DND-41 (cell line): ENCODE data around the gene RELA.
A peak's percentile ranks its signal among the peaks of the same experiment; 100 is the strongest.
"Not testable (repeated sequence)": the region's sequence is repeated elsewhere in the genome, so short reads cannot be mapped to it uniquely, and the experiment has no call there.

Source experiments
- ATAC-seq: fragments of 200-7000 bp; cut with Tn5 transposase; 3 replicates; pipeline ENCODE4 v1.9.1; 2021; ENCODE audit warnings: low read depth; ENCODE audit not compliant: insufficient read depth
- DNase-seq: peaks from one replicate; pipeline ENCODE4 v3.0.0-alpha.2; 2020
- H2AFZ ChIP-seq: 2 replicates; pipeline ENCODE4 v1.6.0; 2012; ENCODE audit warnings: low read depth, low read length
- H3K27ac ChIP-seq: 2 replicates; pipeline ENCODE4 v1.5.1; 2012; ENCODE audit warnings: low read length, inconsistent platforms
- H3K27me3 ChIP-seq: fragments of 200-600 bp; sonication (generic); 2 replicates; pipeline ENCODE4 v1.6.0; 2012; ENCODE audit warnings: low read length, mild to moderate bottlenecking, inconsistent platforms; ENCODE audit not compliant: insufficient read depth, poor library complexity
- H3K36me3 ChIP-seq: 2 replicates; pipeline ENCODE4 v1.5.1; 2012; ENCODE audit warnings: low read length, inconsistent platforms; ENCODE audit not compliant: insufficient read depth
- H3K4me1 ChIP-seq: 2 replicates; pipeline ENCODE4 v1.5.1; 2012; ENCODE audit warnings: mild to moderate bottlenecking, low read length; ENCODE audit not compliant: insufficient read depth
- H3K4me2 ChIP-seq: 2 replicates; pipeline ENCODE4 v1.6.0; 2012; ENCODE audit warnings: mild to moderate bottlenecking, moderate library complexity, low read length, inconsistent platforms; ENCODE audit not compliant: insufficient read depth
- H3K4me3 ChIP-seq, 2 experiments: fragments of 200-600 bp in 1 of 2; shearing (Covaris generic) in 1 of 2; 2 replicates each; pipeline ENCODE4 v1.5.1; 2012 to 2016; ENCODE audit warnings: inconsistent platforms in 2 of 2, low read length in 2 of 2, mild to moderate bottlenecking in 2 of 2, low read depth in 1 of 2, moderate library complexity in 1 of 2
- H3K79me2 ChIP-seq: 2 replicates; pipeline ENCODE4 v1.6.0; 2012; ENCODE audit warnings: low read length, inconsistent platforms; ENCODE audit not compliant: insufficient read depth
- H3K9ac ChIP-seq: 2 replicates; pipeline ENCODE4 v1.6.0; 2012; ENCODE audit warnings: low read depth, mild to moderate bottlenecking, inconsistent platforms, low read length, moderate library complexity
- H3K9me3 ChIP-seq: 2 replicates; pipeline ENCODE4 v1.5.1; 2012; ENCODE audit warnings: low read length, moderate library complexity, mild to moderate bottlenecking, inconsistent platforms; ENCODE audit not compliant: insufficient read depth, severe bottlenecking
- H4K20me1 ChIP-seq: 2 replicates; pipeline ENCODE4 v1.6.0; 2012; ENCODE audit warnings: low read length; ENCODE audit not compliant: insufficient read depth
- EZH2 ChIP-seq: IDR thresholded peaks from 3 replicates; pipeline ENCODE4 v1.6.1; 2012; ENCODE audit warnings: borderline replicate concordance, low read depth, mild to moderate bottlenecking, moderate library complexity, low read length, inconsistent platforms; ENCODE audit not compliant: severe bottlenecking
- TF ChIP-seq, protein P1 (sequence below): IDR thresholded peaks from 2 replicates; pipeline ENCODE4 v1.5.1; 2012; ENCODE audit warnings: borderline replicate concordance, low read length, moderate library complexity, mild to moderate bottlenecking; ENCODE audit not compliant: poor library complexity, severe bottlenecking; ENCODE audit errors: extremely low read depth

RELA gene

DNA sequence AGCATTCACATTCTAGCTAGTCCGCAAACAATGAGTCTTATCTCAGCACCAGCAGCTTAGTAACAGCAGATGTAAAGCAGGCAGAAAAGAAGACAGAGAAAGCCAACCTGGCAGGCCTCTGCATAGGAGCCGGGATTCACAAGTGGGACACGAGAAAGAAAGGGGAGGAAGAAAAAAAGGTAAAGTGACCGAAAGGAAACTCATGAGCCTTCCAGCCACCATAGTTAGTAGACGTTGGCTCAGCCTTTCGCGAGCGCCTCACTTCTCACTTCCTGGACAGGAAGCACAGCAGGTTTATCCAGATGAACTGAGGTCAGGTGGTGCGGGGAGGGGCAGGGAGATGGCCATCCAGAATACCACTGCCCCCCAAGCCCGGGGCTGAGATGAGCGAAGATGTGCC lies 29.7 kb upstream of the RELA start:
- H3K27ac ChIP-seq = no peak overlapping the region
- no peak for DNase-seq
- H3K9ac ChIP-seq = no peak overlapping the region
- H2AFZ ChIP-seq = no peak overlapping the region
- no peaks in the 10 kb centered on the region for H3K79me2 ChIP-seq
- H3K4me2 ChIP-seq = no peak overlapping the region
- no peak for ATAC-seq
- H3K4me3 ChIP-seq = no peak overlapping the region
- H4K20me1 ChIP-seq = no peaks in the 10 kb centered on the region
- no peaks in the 10 kb centered on the region for H3K36me3 ChIP-seq
- no peak for TF ChIP-seq EZH2
- TF ChIP-seq, protein P1, sequence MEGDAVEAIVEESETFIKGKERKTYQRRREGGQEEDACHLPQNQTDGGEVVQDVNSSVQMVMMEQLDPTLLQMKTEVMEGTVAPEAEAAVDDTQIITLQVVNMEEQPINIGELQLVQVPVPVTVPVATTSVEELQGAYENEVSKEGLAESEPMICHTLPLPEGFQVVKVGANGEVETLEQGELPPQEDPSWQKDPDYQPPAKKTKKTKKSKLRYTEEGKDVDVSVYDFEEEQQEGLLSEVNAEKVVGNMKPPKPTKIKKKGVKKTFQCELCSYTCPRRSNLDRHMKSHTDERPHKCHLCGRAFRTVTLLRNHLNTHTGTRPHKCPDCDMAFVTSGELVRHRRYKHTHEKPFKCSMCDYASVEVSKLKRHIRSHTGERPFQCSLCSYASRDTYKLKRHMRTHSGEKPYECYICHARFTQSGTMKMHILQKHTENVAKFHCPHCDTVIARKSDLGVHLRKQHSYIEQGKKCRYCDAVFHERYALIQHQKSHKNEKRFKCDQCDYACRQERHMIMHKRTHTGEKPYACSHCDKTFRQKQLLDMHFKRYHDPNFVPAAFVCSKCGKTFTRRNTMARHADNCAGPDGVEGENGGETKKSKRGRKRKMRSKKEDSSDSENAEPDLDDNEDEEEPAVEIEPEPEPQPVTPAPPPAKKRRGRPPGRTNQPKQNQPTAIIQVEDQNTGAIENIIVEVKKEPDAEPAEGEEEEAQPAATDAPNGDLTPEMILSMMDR = no peak
- no peaks in the 10 kb centered on the region for H3K9me3 ChIP-seq
- no peaks in the 10 kb centered on the region for H3K4me1 ChIP-seq
- H3K27me3 ChIP-seq = no peaks in the 10 kb centered on the region

DNA sequence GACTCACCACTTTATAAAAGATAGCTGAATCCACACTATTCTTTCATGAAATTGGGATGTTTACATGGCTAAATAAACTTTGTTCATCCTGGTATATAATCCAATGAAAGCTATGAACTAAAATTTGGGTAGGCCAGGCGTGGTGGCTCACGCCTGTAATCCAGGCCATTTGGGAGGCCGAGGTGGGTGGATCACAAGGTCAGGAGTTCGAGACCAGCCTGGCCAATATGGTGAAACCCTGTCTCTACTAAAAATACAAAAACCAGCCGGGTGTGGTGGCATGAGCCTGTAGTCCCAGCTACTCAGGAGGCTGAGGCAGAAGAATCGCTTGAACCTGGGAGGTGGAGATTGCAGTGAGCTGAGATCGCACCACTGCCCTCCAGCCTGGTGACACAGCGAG lies 29.1 kb upstream of the RELA start:
- not testable (repeated sequence) for H2AFZ ChIP-seq, H3K79me2 ChIP-seq, ATAC-seq, H3K4me2 ChIP-seq, H3K4me1 ChIP-seq, H3K9me3 ChIP-seq, H4K20me1 ChIP-seq, H3K4me3 ChIP-seq, DNase-seq, H3K27ac ChIP-seq, H3K27me3 ChIP-seq, H3K36me3 ChIP-seq, H3K9ac ChIP-seq

DNA sequence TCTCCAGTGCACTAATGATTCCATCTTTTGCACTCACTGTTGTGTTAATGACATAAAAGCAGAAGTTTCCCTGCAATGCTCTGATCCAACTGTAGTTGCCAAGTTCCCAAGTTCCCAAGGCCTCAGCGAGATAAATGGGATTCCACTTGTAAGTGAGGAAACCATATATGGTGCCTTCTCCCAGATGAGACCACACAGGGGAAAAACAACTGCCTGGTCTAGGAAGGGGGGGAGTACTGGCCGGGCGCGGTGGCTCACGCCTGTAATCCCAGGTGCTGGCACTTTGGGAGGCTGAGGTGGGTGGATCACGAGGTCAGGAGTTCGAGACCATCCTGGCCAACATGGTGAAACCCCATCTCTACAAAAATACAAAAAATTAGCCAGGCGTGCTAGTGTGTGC lies 23.3 kb upstream of the RELA start:
- no peak for DNase-seq
- Histone ChIP-seq H3K36me3 (no peaks in the 10 kb centered on the region), H3K9me3 (no peaks in the 10 kb centered on the region), H3K27me3 (no peaks in the 10 kb centered on the region), H3K27ac (no peak overlapping the region), H3K9ac (no peak overlapping the region), H4K20me1 (no peaks in the 10 kb centered on the region), H3K4me3 (no peak overlapping the region), H3K4me2 (no peak overlapping the region), H3K79me2 (no peaks in the 10 kb centered on the region), H2AFZ (no peak overlapping the region), H3K4me1 (no peaks in the 10 kb centered on the region)
- TF ChIP-seq EZH2 = no peak
- ATAC-seq = no peak

DNA sequence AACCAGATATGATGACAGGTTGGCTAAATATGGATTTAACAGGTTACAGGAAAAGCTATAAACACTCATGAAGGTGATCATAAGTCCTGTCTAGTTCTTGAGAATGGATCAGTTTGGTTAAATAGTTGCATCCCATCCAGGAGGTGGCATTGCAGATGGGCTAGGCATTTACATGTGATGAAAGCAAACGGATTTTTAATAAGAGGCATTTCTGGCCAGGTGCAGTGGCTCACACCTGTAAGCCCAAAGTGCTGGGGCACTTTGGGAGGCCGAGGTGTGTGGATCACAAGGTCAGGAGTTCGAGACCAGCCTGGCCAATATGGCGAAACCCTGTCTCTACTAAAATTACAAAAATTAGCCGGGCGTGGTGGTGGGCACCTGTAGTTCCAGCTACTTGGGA lies 20.8 kb upstream of the RELA start:
- H3K9me3 ChIP-seq, H3K4me3 ChIP-seq, H3K79me2 ChIP-seq, H3K4me2 ChIP-seq, H3K9ac ChIP-seq, H2AFZ ChIP-seq, H3K4me1 ChIP-seq, ATAC-seq, H3K27ac ChIP-seq, H3K27me3 ChIP-seq, H3K36me3 ChIP-seq, DNase-seq, H4K20me1 ChIP-seq: not testable (repeated sequence)

DNA sequence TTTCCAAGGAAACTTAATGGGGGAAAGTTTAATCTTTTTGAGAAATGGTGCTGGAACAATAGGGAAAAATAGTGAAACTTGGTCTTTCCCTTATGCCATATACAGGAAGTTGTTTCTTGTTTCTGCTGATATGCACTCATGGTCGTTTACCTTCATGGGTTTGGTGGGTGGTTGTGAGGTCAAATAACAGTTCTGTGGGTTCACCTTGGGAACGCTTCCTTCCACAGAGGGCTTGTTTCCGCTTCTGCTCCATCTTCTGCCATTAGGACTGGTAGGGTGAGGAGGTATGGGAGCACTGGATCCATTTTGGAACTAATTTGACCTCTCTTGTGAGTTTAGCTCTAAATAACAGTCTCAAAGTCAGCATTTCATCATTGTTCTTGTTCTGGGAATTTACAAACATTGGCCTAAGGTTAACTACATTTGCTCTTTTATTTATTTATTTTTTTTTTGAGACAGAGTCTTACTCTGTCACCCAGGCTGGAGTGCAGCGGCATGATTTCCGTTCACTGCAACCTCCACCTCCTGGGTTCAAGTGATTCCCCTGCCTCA lies 17.6 kb upstream of the RELA start:
- no peaks in the 10 kb centered on the region for H4K20me1 ChIP-seq
- ATAC-seq = no peak
- no peak overlapping the region for H3K27ac ChIP-seq
- no peaks in the 10 kb centered on the region for H3K79me2 ChIP-seq
- no peak for DNase-seq
- H3K4me2 ChIP-seq = no peak overlapping the region
- no peak overlapping the region for H3K9ac ChIP-seq
- peak overlapping the region; percentile 10; the same call in 1 of the 2 replicates for H2AFZ ChIP-seq
- no peaks in the 10 kb centered on the region for H3K4me1 ChIP-seq
- no peak overlapping the region for H3K4me3 ChIP-seq
- H3K27me3 ChIP-seq = no peaks in the 10 kb centered on the region
- no peaks in the 10 kb centered on the region for H3K9me3 ChIP-seq
- H3K36me3 ChIP-seq = no peaks in the 10 kb centered on the region
- TF ChIP-seq, protein P1 = no peak
- no peak for TF ChIP-seq EZH2
